DMS114 treated with DMSO at 0.1 percent for 48 hours (cell line): ENCODE data around the gene PADI3.

Experiments
- DNase-seq: peaks from one replicate; lab custom pipeline; 2025; ENCODE audit not compliant: unreplicated experiment; lab: John Stamatoyannopoulos, UW

The PADI3 gene

GRCh38 chr1:17330856-17331255, 82.0 kb downstream of the PADI3 start:
- no peak for DNase-seq

DNA sequence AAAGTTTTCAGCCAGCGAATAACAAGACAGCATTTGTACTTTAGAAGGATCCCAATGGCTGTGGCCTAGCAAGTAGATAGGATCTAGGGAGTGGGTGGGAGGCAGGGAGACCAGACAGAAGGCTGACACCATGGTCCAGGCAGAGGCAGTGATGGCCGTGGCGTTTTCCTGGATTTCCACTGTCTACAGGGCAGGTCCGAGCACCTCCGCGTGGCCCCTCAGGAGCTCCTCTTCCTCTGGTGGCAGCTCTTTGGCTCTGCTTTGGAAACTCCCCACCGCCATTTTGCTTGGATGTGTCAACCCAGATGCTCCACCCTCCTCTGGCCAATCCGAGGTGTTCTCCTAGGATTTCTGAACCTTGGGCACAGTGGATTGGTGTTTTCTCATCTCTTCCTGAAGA, 84.2 kb downstream of the PADI3 start:
- no peak for DNase-seq
